OCI-LY7 (cell line): Measurements from ENCODE around the gene TBC1D19. TPM values are rescaled to one million over a fixed set of nuclear protein-coding genes. Genes with fewer than 3 reads are reported as not detected.
A peak's percentile ranks its signal among the peaks of the same experiment; 100 is the strongest.

Experiments
- BruUV-seq: library from RNA; stranded (reverse); fragments of 400-500 nt; replicated peaks from 2 replicates; lab custom pipeline; 2021; lab: Mats Ljungman, UMichigan
- CTCF ChIA-PET: fragments of 300-600 bp; sonication (Branson Sonifier 250); formaldehyde crosslinking; loops from one replicate; lab custom pipeline; 2022; ENCODE audit warnings: antibody characterized with exemption; ENCODE audit not compliant: unreplicated experiment; lab: Charles Lee
- POLR2A ChIA-PET: fragments of 300-600 bp; sonication (Branson Sonifier 250); formaldehyde crosslinking; loops from one replicate; lab custom pipeline; 2022; ENCODE audit warnings: antibody characterized with exemption; lab: Charles Lee
- DNase-seq: peaks from one replicate; pipeline ENCODE4 v3.0.0-alpha.2; 2015; ENCODE audit warnings: low spot score
- H2AFZ ChIP-seq: fragments of 200-600 bp; sonication (generic), shearing (Covaris generic); 2 replicates; pipeline ENCODE4 v1.6.1; 2014; ENCODE audit warnings: mild to moderate bottlenecking, antibody characterized with exemption, low read length, moderate library complexity
- H3K27ac ChIP-seq: fragments of 200-600 bp; sonication (generic); 2 replicates; pipeline ENCODE4 v1.5.1; 2014; ENCODE audit warnings: mixed run types, low read depth, mild to moderate bottlenecking, moderate library complexity, low read length, inconsistent platforms; ENCODE audit not compliant: poor library complexity, severe bottlenecking
- H3K36me3 ChIP-seq: fragments of 200-600 bp; sonication (generic); 2 replicates; pipeline ENCODE4 v1.6.1; 2014; ENCODE audit warnings: mild to moderate bottlenecking, antibody characterized with exemption, low read length, moderate library complexity, mixed read lengths; ENCODE audit not compliant: insufficient read depth
- H3K4me1 ChIP-seq: fragments of 200-600 bp; sonication (generic); 2 replicates; pipeline ENCODE4 v1.5.1; 2014; ENCODE audit warnings: mild to moderate bottlenecking, low read length; ENCODE audit not compliant: insufficient read depth, poor library complexity, severe bottlenecking
- H3K4me2 ChIP-seq: fragments of 200-600 bp; sonication (generic); 2 replicates; pipeline ENCODE4 v1.6.1; 2014; ENCODE audit warnings: mild to moderate bottlenecking, low read length
- H3K4me3 ChIP-seq: fragments of 200-600 bp; sonication (generic); 2 replicates; pipeline ENCODE4 v1.5.1; 2014; ENCODE audit warnings: mild to moderate bottlenecking, low read depth, low read length; ENCODE audit not compliant: poor library complexity, severe bottlenecking
- H3K79me2 ChIP-seq: fragments of 200-600 bp; sonication (generic); 2 replicates; pipeline ENCODE4 v1.6.1; 2016; ENCODE audit warnings: low read depth, mild to moderate bottlenecking, low read length, moderate library complexity, mixed read lengths; ENCODE audit not compliant: insufficient read depth
- H3K9me2 ChIP-seq: fragments of 200-600 bp; sonication (generic); 2 replicates; pipeline ENCODE4 v1.6.1; 2016; ENCODE audit warnings: mild to moderate bottlenecking, low read length, mixed read lengths; ENCODE audit not compliant: insufficient read depth
- H3K9me3 ChIP-seq: fragments of 200-600 bp; sonication (generic); 2 replicates; pipeline ENCODE4 v1.6.1; 2014; ENCODE audit warnings: mild to moderate bottlenecking, mixed run types, low read length, mixed read lengths
- H4K20me1 ChIP-seq: fragments of 200-600 bp; sonication (generic); 2 replicates; pipeline ENCODE4 v1.6.1; 2014; ENCODE audit warnings: mild to moderate bottlenecking, antibody characterized with exemption, low read length, moderate library complexity, mixed read lengths; ENCODE audit not compliant: insufficient read depth
- EZH2phosphoT487 ChIP-seq: fragments of 200-600 bp; sonication (generic); IDR thresholded peaks from 2 replicates; pipeline ENCODE4 v1.6.1; 2018; ENCODE audit warnings: low read depth, borderline replicate concordance, mild to moderate bottlenecking, mixed run types, antibody characterized with exemption, low read length, moderate library complexity, mixed read lengths
- intact Hi-C: fragments of 100-400 bp; cut with micrococcal nuclease; formaldehyde crosslinking; loops from one replicate; pipeline ENCODE4 v1.10.0; 2022; ENCODE audit not compliant: unreplicated experiment
- total RNA-seq, 2 experiments: library from RNA; depleted of rRNA in 1 of 2; stranded (reverse); fragments of >200 nt in 1 of 2; shearing (Covaris generic) in 1 of 2; gene quantifications; 2 replicates each; pipeline ENCODE4 v1.2.3, GENCODE V29; 2014 to 2022
- TF ChIP-seq, protein P1 (sequence below): fragments of 200-600 bp; sonication (generic); conservative IDR thresholded peaks from 2 replicates; pipeline ENCODE4 v1.5.1; 2014; ENCODE audit warnings: mild to moderate bottlenecking, antibody characterized with exemption, low read length, moderate library complexity, mixed read lengths

TBC1D19 gene
- total RNA-seq, 2 experiments from 2014 or later, result 10.1 to 11.0 TPM

DNA sequence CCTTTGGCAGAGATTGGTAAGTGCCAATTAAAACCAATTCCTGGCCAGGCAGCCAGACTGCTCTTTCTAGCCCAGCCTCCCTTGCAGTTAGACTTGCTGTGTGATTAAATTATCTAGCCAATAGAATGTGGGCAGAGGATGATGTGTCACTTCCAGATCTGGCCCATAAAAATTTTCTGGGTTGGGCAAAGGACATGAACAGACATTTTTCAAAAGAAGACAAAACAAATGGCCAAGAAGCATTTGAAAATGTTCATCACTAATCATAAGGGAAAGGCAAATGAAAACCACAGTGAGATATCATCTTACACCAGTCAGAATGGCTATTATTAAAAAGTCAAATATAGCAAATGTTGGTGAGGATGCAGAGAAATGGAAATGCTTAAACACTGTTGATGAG lies 205.3 kb downstream of the TBC1D19 start:
- Histone ChIP-seq H4K20me1 (no peaks in the 10 kb centered on the region), H3K27ac (peak overlapping the region; percentile 84), H3K4me2 (peak overlapping the region; percentile 88), H3K4me3 (no peak overlapping the region), H3K36me3 (peaks cover 8% of the 10 kb centered on the region; the same call in 1 of the 2 replicates), H3K9me3 (peaks cover 8% of the 10 kb centered on the region; the same call in 1 of the 2 replicates), H3K79me2 (no peaks in the 10 kb centered on the region), H2AFZ (peak overlapping the region; percentile 56; the same call in 1 of the 2 replicates), H3K9me2 (no peaks in the 10 kb centered on the region), H3K4me1 (peaks cover 41% of the 10 kb centered on the region)
- TF ChIP-seq, protein P1, sequence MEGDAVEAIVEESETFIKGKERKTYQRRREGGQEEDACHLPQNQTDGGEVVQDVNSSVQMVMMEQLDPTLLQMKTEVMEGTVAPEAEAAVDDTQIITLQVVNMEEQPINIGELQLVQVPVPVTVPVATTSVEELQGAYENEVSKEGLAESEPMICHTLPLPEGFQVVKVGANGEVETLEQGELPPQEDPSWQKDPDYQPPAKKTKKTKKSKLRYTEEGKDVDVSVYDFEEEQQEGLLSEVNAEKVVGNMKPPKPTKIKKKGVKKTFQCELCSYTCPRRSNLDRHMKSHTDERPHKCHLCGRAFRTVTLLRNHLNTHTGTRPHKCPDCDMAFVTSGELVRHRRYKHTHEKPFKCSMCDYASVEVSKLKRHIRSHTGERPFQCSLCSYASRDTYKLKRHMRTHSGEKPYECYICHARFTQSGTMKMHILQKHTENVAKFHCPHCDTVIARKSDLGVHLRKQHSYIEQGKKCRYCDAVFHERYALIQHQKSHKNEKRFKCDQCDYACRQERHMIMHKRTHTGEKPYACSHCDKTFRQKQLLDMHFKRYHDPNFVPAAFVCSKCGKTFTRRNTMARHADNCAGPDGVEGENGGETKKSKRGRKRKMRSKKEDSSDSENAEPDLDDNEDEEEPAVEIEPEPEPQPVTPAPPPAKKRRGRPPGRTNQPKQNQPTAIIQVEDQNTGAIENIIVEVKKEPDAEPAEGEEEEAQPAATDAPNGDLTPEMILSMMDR, result no peak
- TF ChIP-seq EZH2phosphoT487, result no peak
- CTCF ChIA-PET, result interaction anchor here (1.4 to 1.6 kb wide), 2 partner anchors 10 to 38 kb away, joined by 3 to 4 read pairs; no protein-coding TSS in a partner anchor
- POLR2A ChIA-PET, result interaction anchor here (0.7 to 3.8 kb wide), 8 partner anchors 10 to 217 kb away, joined by 3 to 22 read pairs (median 4); no protein-coding TSS in a partner anchor
- BruUV-seq, result no TSS peak
- DNase-seq, result no peak
- intact Hi-C loops, result loop anchor here (5.0 kb wide), 1 partner anchor 203 kb away; no protein-coding TSS in a partner anchor

DNA sequence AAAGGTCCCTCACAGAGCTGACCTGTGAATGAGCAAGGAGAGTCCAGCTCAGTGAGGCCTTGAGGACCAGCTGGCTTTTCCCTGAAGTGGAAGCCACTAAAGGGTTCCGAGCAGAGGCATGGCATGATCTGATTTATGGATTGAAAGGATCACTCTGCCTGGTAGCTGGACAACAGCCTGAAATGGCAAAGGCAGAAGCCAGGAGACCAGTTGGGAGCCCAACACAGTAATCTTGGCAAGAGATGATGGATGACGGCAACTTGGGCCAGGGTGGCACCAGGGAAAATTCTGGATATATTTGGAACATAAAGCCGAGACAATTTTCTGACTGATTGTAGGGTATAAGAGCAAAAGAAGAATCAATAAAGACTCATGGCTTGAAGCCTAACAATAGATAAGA lies 207.5 kb downstream of the TBC1D19 start:
- Histone ChIP-seq H4K20me1 (no peaks in the 10 kb centered on the region), H3K4me3 (no peak overlapping the region), H3K9me3 (peaks cover 8% of the 10 kb centered on the region; the same call in 1 of the 2 replicates), H3K36me3 (peaks cover 8% of the 10 kb centered on the region; the same call in 1 of the 2 replicates), H3K4me1 (peaks cover 31% of the 10 kb centered on the region), H3K4me2 (no peak overlapping the region), H2AFZ (no peak overlapping the region), H3K9me2 (no peaks in the 10 kb centered on the region), H3K79me2 (no peaks in the 10 kb centered on the region), H3K27ac (no peak overlapping the region)
- no peak for DNase-seq
- intact Hi-C loops, result no loop called here
- BruUV-seq, result no TSS peak
- CTCF ChIA-PET, result no interaction called here
- TF ChIP-seq, protein P1, result no peak
- no peak for TF ChIP-seq EZH2phosphoT487
- POLR2A ChIA-PET, result interaction anchor here (1.0 to 1.4 kb wide), 5 partner anchors 11 to 72 kb away, joined by 3 to 6 read pairs (median 3); no protein-coding TSS in a partner anchor

DNA sequence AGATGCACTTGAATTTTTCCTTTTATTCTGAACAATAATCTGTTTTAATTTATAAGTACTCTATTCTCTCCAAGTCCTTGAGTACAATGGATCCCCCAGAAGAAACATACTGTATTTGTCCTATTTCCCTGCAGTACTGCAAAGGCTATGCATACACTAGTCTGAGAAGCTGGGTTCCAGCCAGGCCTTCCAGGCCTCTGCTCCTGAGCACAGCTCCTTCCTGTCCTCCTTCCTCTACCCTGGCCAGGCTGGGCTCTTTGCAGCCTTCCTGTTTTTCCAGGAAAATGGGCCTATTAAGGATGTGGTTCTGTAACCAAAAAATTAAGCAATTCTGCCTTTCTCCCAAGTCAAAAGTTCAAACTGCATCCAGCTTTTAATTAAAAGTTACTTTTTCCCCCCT lies 208.8 kb downstream of the TBC1D19 start:
- Histone ChIP-seq H2AFZ (no peak overlapping the region), H3K79me2 (no peaks in the 10 kb centered on the region), H4K20me1 (no peaks in the 10 kb centered on the region), H3K9me3 (peaks cover 15% of the 10 kb centered on the region; the same call in 1 of the 2 replicates), H3K36me3 (peaks cover 8% of the 10 kb centered on the region; the same call in 1 of the 2 replicates), H3K4me3 (no peak overlapping the region), H3K27ac (no peak overlapping the region), H3K4me2 (no peak overlapping the region), H3K4me1 (peaks cover 18% of the 10 kb centered on the region), H3K9me2 (no peaks in the 10 kb centered on the region)
- CTCF ChIA-PET, result no interaction called here
- DNase-seq, result no peak
- no peak for TF ChIP-seq EZH2phosphoT487
- TF ChIP-seq, protein P1, result no peak
- POLR2A ChIA-PET, result interaction anchor here (0.8 to 1.3 kb wide), 4 partner anchors 17 to 215 kb away, joined by 3 to 6 read pairs (median 3); no protein-coding TSS in a partner anchor
- intact Hi-C loops, result no loop called here
- BruUV-seq, result no TSS peak
